ENCODE data around the gene RERE.

GRCh38 chr1:8448911-8449661, 368.4 kb downstream of the RERE start:
- TF ChIP-seq ETV6 (CRISPR knock-in tag; IDR thresholded peaks at IDR 0.05) (no peak), CTCF (IDR thresholded peaks at IDR 0.05) (no peak), TP53 (CRISPR knock-in tag; IDR thresholded peaks at IDR 0.05) (no peak), SP1 (CRISPR knock-in tag; conservative IDR thresholded peaks at IDR 0.05) (no peak), NFYB (CRISPR knock-in tag; conservative IDR thresholded peaks at IDR 0.05; ENCODE audit: low read depth) (no peak), ATF2 (CRISPR knock-in tag; IDR thresholded peaks at IDR 0.05; ENCODE audit: borderline replicate concordance, low read depth) (no peak), ZNF671 (CRISPR knock-in tag; IDR thresholded peaks at IDR 0.05) (no peak)
- TF ChIP-seq, protein P1, sequence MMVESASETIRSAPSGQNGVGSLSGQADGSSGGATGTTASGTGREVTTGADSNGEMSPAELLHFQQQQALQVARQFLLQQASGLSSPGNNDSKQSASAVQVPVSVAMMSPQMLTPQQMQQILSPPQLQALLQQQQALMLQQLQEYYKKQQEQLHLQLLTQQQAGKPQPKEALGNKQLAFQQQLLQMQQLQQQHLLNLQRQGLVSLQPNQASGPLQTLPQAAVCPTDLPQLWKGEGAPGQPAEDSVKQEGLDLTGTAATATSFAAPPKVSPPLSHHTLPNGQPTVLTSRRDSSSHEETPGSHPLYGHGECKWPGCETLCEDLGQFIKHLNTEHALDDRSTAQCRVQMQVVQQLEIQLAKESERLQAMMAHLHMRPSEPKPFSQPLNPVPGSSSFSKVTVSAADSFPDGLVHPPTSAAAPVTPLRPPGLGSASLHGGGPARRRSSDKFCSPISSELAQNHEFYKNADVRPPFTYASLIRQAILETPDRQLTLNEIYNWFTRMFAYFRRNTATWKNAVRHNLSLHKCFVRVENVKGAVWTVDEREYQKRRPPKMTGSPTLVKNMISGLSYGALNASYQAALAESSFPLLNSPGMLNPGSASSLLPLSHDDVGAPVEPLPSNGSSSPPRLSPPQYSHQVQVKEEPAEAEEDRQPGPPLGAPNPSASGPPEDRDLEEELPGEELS (CRISPR knock-in tag; IDR thresholded peaks at IDR 0.05), result no peak

All from WTC11 (cell line).